ENCODE results near the gene ZNF579. TPM values are rescaled to one million over a fixed set of nuclear protein-coding genes. Genes with fewer than 3 reads are reported as not detected.

The ZNF579 gene
- total and polyA plus RNA-seq, 9 of the 15 experiments (the other 6 are each of a cell fraction or from before 2014, with no cell fraction given): 0.06 to 15.9 (median 1.6) TPM

- TF ChIP-seq MYNN (IDR thresholded peaks at IDR 0.05) (0 out of 2 replicates have a peak, but pooled peaks have one; percentile 29), MYNN (CRISPR knock-in tag; IDR thresholded peaks at IDR 0.05) (no peak), NBN (IDR thresholded peaks at IDR 0.05; ENCODE audit: low read depth) (0 out of 2 replicates have a peak, but pooled peaks have one; percentile 35), POLR2G (IDR thresholded peaks at IDR 0.05; ENCODE audit: low read depth, low read length) (peak; percentile 51), SMARCA4 (IDR thresholded peaks at IDR 0.05) (no peak), ZEB2 (IDR thresholded peaks at IDR 0.05) (no peak), ZNF639 (CRISPR knock-in tag; conservative IDR thresholded peaks at IDR 0.05 in 1 of 2, IDR thresholded peaks at IDR 0.05 in 1 of 2) (peak in 1 of 2 experiments; percentile 89; a peak in 1 of 4 replicates), ERF (CRISPR knock-in tag; IDR thresholded peaks at IDR 0.05) (no peak), ZFP36 (IDR thresholded peaks at IDR 0.05; ENCODE audit: low read depth, low read length, partially characterized antibody) (no peak), ZBTB26 (CRISPR knock-in tag; IDR thresholded peaks at IDR 0.05) (no peak), ZNF695 (CRISPR knock-in tag; IDR thresholded peaks at IDR 0.05) (no peak), SNAPC5 (CRISPR knock-in tag; IDR thresholded peaks at IDR 0.05) (no peak), CHD4 (IDR thresholded peaks at IDR 0.05; ENCODE audit: insufficient read depth, insufficient replicate concordance, low read depth, low read length, poor library complexity, severe bottlenecking) (no peak), HDAC1 (IDR thresholded peaks at IDR 0.05) (0 out of 4 replicates have a peak, but pooled peaks of 1 of the 2 experiments have one; percentile 12), XRCC4 (IDR thresholded peaks at IDR 0.05; ENCODE audit: extremely low read depth, insufficient read depth, insufficient read length) (no peak), CBX5 (IDR thresholded peaks at IDR 0.05; ENCODE audit: borderline replicate concordance, low read depth) (no peak), CGGBP1 (CRISPR knock-in tag; IDR thresholded peaks at IDR 0.05) (no peak), ZNF609 (CRISPR knock-in tag; IDR thresholded peaks at IDR 0.05; ENCODE audit: borderline replicate concordance) (no peak), CHD2 (IDR thresholded peaks at IDR 0.05; ENCODE audit: low read depth, low read length) (no peak)
Measured at GRCh38 chr19:55599468-55599841, 18.8 kb upstream of the ZNF579 start, which contains the start of gene FIZ1 (continued).

Data from K562 (cell line).